SU-DHL-6 (cell line): Measurements from ENCODE around the gene VAT1L.

Experiments used
- H2AFZ ChIP-seq: fragments of 200-600 bp; sonication (generic); 2 replicates; pipeline ENCODE4 v1.6.1; 2014; ENCODE audit warnings: low read depth, mild to moderate bottlenecking, moderate library complexity, mixed read lengths, antibody characterized with exemption, low read length; ENCODE audit not compliant: severe bottlenecking
- H3F3A ChIP-seq: fragments of 200-600 bp; shearing (Covaris generic); 2 replicates; pipeline ENCODE4 v1.6.0; 2016; ENCODE audit warnings: antibody characterized with exemption, mild to moderate bottlenecking; ENCODE audit not compliant: insufficient read depth
- H3K27ac ChIP-seq: fragments of 200-600 bp; sonication (generic); 2 replicates; pipeline ENCODE4 v1.5.1; 2016; ENCODE audit warnings: low read depth, mild to moderate bottlenecking, low read length, moderate library complexity, mixed read lengths
- H3K27me3 ChIP-seq: fragments of 200-600 bp; sonication (generic), shearing (Covaris generic); 2 replicates; pipeline ENCODE4 v1.6.0; 2014; ENCODE audit warnings: mild to moderate bottlenecking, low read length
- H3K36me3 ChIP-seq: fragments of 200-600 bp; sonication (generic); 2 replicates; pipeline ENCODE4 v1.6.1; 2014; ENCODE audit warnings: mild to moderate bottlenecking, low read length, mixed read lengths
- H3K4me2 ChIP-seq: fragments of 300-600, 200-600 bp; shearing (Covaris generic), sonication (generic); 2 replicates; pipeline ENCODE4 v1.6.0; 2014; ENCODE audit warnings: low read length, low read depth, mild to moderate bottlenecking; ENCODE audit not compliant: poor library complexity, severe bottlenecking
- H3K4me3 ChIP-seq: fragments of 200-600 bp; sonication (generic); 2 replicates; pipeline ENCODE4 v1.5.1; 2014; ENCODE audit warnings: antibody characterized with exemption, low read length, mild to moderate bottlenecking, mixed read lengths; ENCODE audit not compliant: insufficient read depth, poor library complexity, severe bottlenecking
- H3K79me2 ChIP-seq: fragments of 200-600 bp; sonication (generic); 2 replicates; pipeline ENCODE4 v1.6.1; 2014; ENCODE audit warnings: mild to moderate bottlenecking, low read length, moderate library complexity; ENCODE audit not compliant: insufficient read depth
- H3K9ac ChIP-seq: fragments of 200-600 bp; sonication (generic); 2 replicates; pipeline ENCODE4 v1.7.0; 2014; ENCODE audit warnings: mild to moderate bottlenecking, low read length
- H3K9me2 ChIP-seq: fragments of 200-600 bp; sonication (generic); replicated peaks from 2 replicates; pipeline ENCODE4 v1.6.1; 2014; ENCODE audit warnings: low read length; ENCODE audit not compliant: insufficient read depth
- H3K9me3 ChIP-seq: fragments of 200-600 bp; sonication (generic); 2 replicates; pipeline ENCODE4 v1.6.1; 2014; ENCODE audit warnings: low read length, mixed read lengths; ENCODE audit not compliant: insufficient read depth
- H4K20me1 ChIP-seq: fragments of 200-600 bp; sonication (generic); 2 replicates; pipeline ENCODE4 v1.6.1; 2014; ENCODE audit warnings: low read depth, mild to moderate bottlenecking, antibody characterized with exemption, low read length, moderate library complexity, mixed read lengths
- CTCF ChIP-seq: fragments of 200-600 bp; sonication (generic); IDR thresholded peaks from one replicate; pipeline ENCODE4 v1.5.1; 2017; ENCODE audit warnings: antibody characterized with exemption, mild to moderate bottlenecking, low read length, moderate library complexity; ENCODE audit not compliant: insufficient read depth, poor library complexity, severe bottlenecking
- EZH2phosphoT487 ChIP-seq: fragments of 200-600 bp; sonication (generic), shearing (Covaris generic); conservative IDR thresholded peaks from 2 replicates; pipeline ENCODE4 v1.6.1; 2018; ENCODE audit warnings: mild to moderate bottlenecking, antibody characterized with exemption, low read length, moderate library complexity, mixed read lengths

VAT1L gene

DNA sequence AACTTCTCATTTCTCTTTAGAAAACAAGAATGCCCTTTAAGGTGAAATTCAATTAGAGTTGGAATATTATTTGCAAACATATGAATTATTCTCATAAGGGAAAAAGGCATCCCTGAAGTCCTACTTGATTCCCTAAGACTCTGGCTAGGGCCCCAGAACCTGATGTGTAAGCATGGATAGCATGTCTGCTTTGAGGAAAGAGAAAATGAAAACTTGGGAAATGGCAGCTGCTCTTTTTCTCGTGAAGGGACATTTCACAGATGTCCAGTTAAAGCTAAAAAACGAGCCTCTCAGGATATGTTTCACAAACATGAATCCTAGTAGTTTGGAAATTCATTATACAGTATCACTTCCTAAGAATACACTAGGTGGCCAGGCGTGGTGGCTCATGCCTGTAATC, 121.7 kb downstream of the VAT1L start:
- Histone ChIP-seq H3K27ac (no peak overlapping the region), H3K36me3 (no peaks in the 10 kb centered on the region), H3K4me2 (no peak overlapping the region), H2AFZ (no peak overlapping the region), H3K9me2 (no peaks in the 10 kb centered on the region), H3K9ac (no peak overlapping the region), H3K9me3 (no peaks in the 10 kb centered on the region), H3K4me3 (no peak overlapping the region), H3F3A (no peaks in the 10 kb centered on the region), H3K79me2 (no peaks in the 10 kb centered on the region), H4K20me1 (no peaks in the 10 kb centered on the region), H3K27me3 (no peaks in the 10 kb centered on the region)
- TF ChIP-seq EZH2phosphoT487 (no peak), CTCF (no peak)

GRCh38 chr16:77912617-77913016, 124.3 kb downstream of the VAT1L start:
- no peaks in the 10 kb centered on the region for H3K27me3 ChIP-seq
- H3K27ac ChIP-seq, result no peak overlapping the region
- H4K20me1 ChIP-seq, result no peaks in the 10 kb centered on the region
- no peaks in the 10 kb centered on the region for H3K9me2 ChIP-seq
- H3K36me3 ChIP-seq, result no peaks in the 10 kb centered on the region
- H3K9ac ChIP-seq, result no peak overlapping the region
- H3K4me3 ChIP-seq, result no peak overlapping the region
- no peaks in the 10 kb centered on the region for H3K9me3 ChIP-seq
- H3K79me2 ChIP-seq, result no peaks in the 10 kb centered on the region
- H3K4me2 ChIP-seq, result no peak overlapping the region
- TF ChIP-seq EZH2phosphoT487 (no peak), CTCF (no peak)
- no peaks in the 10 kb centered on the region for H3F3A ChIP-seq
- no peak overlapping the region for H2AFZ ChIP-seq

GRCh38 chr16:77913738-77914253, 125.4 kb downstream of the VAT1L start:
- no peaks in the 10 kb centered on the region for H3K36me3 ChIP-seq
- no peak for TF ChIP-seq EZH2phosphoT487
- no peak for TF ChIP-seq CTCF
- H3K4me2 ChIP-seq, result no peak overlapping the region
- H3F3A ChIP-seq, result no peaks in the 10 kb centered on the region
- H4K20me1 ChIP-seq, result no peaks in the 10 kb centered on the region
- no peaks in the 10 kb centered on the region for H3K9me2 ChIP-seq
- H2AFZ ChIP-seq, result no peak overlapping the region
- H3K27ac ChIP-seq, result no peak overlapping the region
- no peak overlapping the region for H3K4me3 ChIP-seq
- H3K79me2 ChIP-seq, result no peaks in the 10 kb centered on the region
- no peaks in the 10 kb centered on the region for H3K27me3 ChIP-seq
- no peak overlapping the region for H3K9ac ChIP-seq
- H3K9me3 ChIP-seq, result no peaks in the 10 kb centered on the region
